RWPE1 (cell line): ENCODE results near the gene CLEC4M.

ENCODE experiments used
- CTCF ChIA-PET: fragments of 350-600 bp; sonication (Branson Sonifier 250); formaldehyde crosslinking; extraction: SDS; loops from one replicate; lab custom pipeline; 2021; lab: Yijun Ruan, JAX
- POLR2A ChIA-PET: fragments of 400-600 bp; formaldehyde crosslinking; extraction: SDS; loops from one replicate; lab custom pipeline; 2020; ENCODE audit warnings: antibody characterized with exemption; ENCODE audit not compliant: low non-redundant PET; lab: Yijun Ruan, JAX
- DNase-seq: peaks from one replicate; pipeline ENCODE4 v3.0.0; 2012; ENCODE audit warnings: low spot score
- H3K27ac ChIP-seq: fragments of 450-650 bp; 2 replicates; pipeline ENCODE4 v1.5.1; 2017
- CTCF ChIP-seq: fragments of 450-650 bp; conservative IDR thresholded peaks from 2 replicates; pipeline ENCODE4 v1.5.1; 2017; ENCODE audit warnings: low read depth, mild to moderate bottlenecking

The CLEC4M gene

GRCh38 chr19:7779631-7780486 is 16.8 kb downstream of the CLEC4M start:
- no peak overlapping the region for H3K27ac ChIP-seq
- ChIA-PET POLR2A (no interaction called here), CTCF (interaction anchor here (0.7 kb wide), 1 partner anchor 94 kb away, joined by 4 read pairs; no protein-coding TSS in a partner anchor)
- no peak for TF ChIP-seq CTCF
- no peak for DNase-seq

- DNase-seq = no peak
- ChIA-PET POLR2A (no interaction called here), CTCF (no interaction called here)
- TF ChIP-seq CTCF = no peak
- no peak overlapping the region for H3K27ac ChIP-seq
Observed at GRCh38 chr19:7781157-7781556, 18.1 kb downstream of the CLEC4M start.

DNA sequence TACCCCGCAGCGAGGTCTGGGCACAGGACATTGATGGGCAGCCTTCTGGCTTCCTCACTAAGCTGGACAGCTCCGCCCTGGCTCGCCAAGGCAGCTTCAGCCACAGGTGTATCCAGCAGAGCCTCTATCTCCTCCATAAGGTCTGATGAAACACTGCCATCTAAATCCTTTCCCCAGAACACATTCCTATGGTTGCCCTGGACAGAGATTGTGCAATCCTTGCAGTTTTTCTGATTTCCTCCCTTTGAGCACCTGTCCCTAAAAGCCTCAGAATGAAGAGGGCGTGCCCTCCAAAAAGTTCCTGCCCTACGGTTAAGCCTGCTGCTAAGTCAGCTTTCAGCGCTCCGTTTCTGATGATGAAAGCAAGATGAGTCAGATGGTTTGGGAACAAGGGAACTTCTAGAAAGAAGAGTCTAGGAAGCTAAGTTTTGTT is 21.0 kb downstream of the CLEC4M start:
- ChIA-PET POLR2A (interaction anchor here (0.6 kb wide), 1 partner anchor 9 kb away, joined by 6 read pairs; no protein-coding TSS in a partner anchor), CTCF (interaction anchor here (0.7 to 1.6 kb wide), 2 partner anchors 16 to 1151 kb away, joined by 3 to 4 read pairs; no protein-coding TSS in a partner anchor)
- H3K27ac ChIP-seq = peak overlapping the region; percentile 44; the same call in 1 of the 2 replicates
- peak; percentile 91 for DNase-seq
- TF ChIP-seq CTCF = no peak

DNA sequence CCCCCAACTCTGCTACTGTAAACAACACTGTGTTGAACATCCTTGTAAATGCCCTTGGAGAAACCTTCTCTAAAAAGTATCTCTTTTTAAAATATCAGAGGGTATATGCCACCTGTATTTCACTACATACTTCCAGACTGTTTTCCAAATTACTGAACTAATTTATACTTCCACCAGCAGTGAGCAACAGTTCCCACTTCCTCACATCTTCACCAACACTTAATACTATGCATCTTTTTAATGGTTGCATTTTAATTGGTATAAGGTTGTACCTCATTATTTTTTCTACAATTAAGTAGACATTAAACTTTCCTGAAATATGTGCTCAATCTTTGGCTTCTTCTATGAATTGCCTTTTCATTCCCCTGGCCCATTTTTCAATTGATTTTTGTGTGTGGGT is 21.8 kb downstream of the CLEC4M start:
- ChIA-PET CTCF (interaction anchor here (1.6 kb wide), 1 partner anchor 15 kb away, joined by 4 read pairs; no protein-coding TSS in a partner anchor), POLR2A (interaction anchor here (0.6 kb wide), 1 partner anchor 10 kb away, joined by 6 read pairs; no protein-coding TSS in a partner anchor)
- no peak for TF ChIP-seq CTCF
- H3K27ac ChIP-seq = no peak overlapping the region
- DNase-seq = no peak

GRCh38 chr19:7787141-7787540 is 24.1 kb downstream of the CLEC4M start:
- CTCF ChIA-PET = no interaction called here
- DNase-seq = no peak
- no peak overlapping the region for H3K27ac ChIP-seq
- POLR2A ChIA-PET = no interaction called here
- no peak for TF ChIP-seq CTCF

DNA sequence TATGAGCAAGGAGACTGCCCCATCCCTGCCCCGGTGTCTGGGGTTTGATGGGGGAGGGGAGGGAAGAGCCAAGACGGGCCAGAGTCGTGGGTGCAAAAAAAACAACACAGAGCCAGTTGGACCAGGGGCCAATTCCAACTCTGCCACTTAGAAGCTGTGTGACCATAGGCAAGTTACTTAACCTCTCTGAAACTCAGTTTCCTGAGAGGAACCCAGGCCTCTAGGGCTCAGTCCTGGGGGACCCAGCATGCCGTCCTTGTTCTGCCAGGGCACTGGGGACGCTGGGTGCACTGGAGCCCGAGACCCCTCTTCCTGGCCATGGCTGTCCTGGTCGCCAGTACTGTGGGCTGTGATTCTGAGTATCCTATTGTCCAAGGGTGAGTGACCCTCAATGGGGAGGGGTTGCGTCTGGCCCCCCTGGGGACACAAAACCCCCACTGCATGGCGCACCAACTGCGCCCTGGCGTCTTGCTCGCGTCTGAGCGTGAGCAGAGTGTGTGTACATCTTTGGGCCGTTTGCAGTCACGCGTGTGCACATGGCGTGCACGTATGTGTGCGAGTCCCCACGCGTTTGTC is 24.6 kb downstream of the CLEC4M start:
- CTCF ChIA-PET = no interaction called here
- POLR2A ChIA-PET = interaction anchor here (0.6 kb wide), 1 partner anchor 419 kb away, joined by 8 read pairs; no protein-coding TSS in a partner anchor
- no peak overlapping the region for H3K27ac ChIP-seq
- TF ChIP-seq CTCF = no peak
- no peak for DNase-seq
